HepG2 (cell line): ENCODE results near the gene NFE2L1. TPM values are rescaled to one million over a fixed set of nuclear protein-coding genes. Genes with fewer than 3 reads are reported as not detected.

Experiments
- BORCS8-MEF2B ChIP-seq: sonication (generic); formaldehyde crosslinking; IDR thresholded peaks from 2 replicates; pipeline ENCODE4 v1.8.0; 2022; ENCODE audit warnings: mild to moderate bottlenecking, missing genetic modification reagents
- CBX5 ChIP-seq: sonication (generic); formaldehyde crosslinking; IDR thresholded peaks from 2 replicates; pipeline ENCODE4 v1.4.0; 2020; ENCODE audit warnings: missing genetic modification reagents, borderline replicate concordance
- ETV5 ChIP-seq: IDR thresholded peaks from 2 replicates; pipeline ENCODE4 v1.6.1; 2018; ENCODE audit warnings: missing biosample characterization, missing genetic modification reagents, inconsistent platforms, borderline replicate concordance
- HMGXB4 ChIP-seq, 2 experiments: sonication (generic) in 1 of 2; formaldehyde crosslinking in 1 of 2; IDR thresholded peaks; 2 replicates each; pipeline versions ENCODE4 v1.4.0 to v1.6.1; 2018 to 2020; ENCODE audit warnings: missing genetic modification reagents in 2 of 2, borderline replicate concordance in 1 of 2, low read depth in 1 of 2, mild to moderate bottlenecking in 1 of 2, missing biosample characterization in 1 of 2
- HNRNPL ChIP-seq: fragments of 200-400 bp; formaldehyde crosslinking; IDR thresholded peaks from 2 replicates; pipeline ENCODE4 v1.6.1; 2017; ENCODE audit warnings: mild to moderate bottlenecking, low read depth, low read length
- IKZF5 ChIP-seq: IDR thresholded peaks from 2 replicates; pipeline ENCODE4 v1.6.1; 2018; ENCODE audit warnings: missing genetic modification reagents, mild to moderate bottlenecking, missing compliant biosample characterization
- IRF2 ChIP-seq: IDR thresholded peaks from 2 replicates; pipeline ENCODE4 v1.6.1; 2018; ENCODE audit warnings: missing genetic modification reagents, missing compliant biosample characterization
- JDP2 ChIP-seq: sonication (generic); formaldehyde crosslinking; IDR thresholded peaks from 2 replicates; pipeline ENCODE4 v1.8.1; 2022; ENCODE audit warnings: missing genetic modification reagents, borderline replicate concordance
- KDM3A ChIP-seq: IDR thresholded peaks from 2 replicates; pipeline ENCODE4 v1.6.1; 2018; ENCODE audit warnings: low read depth, missing compliant biosample characterization
- MIER2 ChIP-seq: IDR thresholded peaks from 2 replicates; pipeline ENCODE4 v1.6.1; 2016; ENCODE audit warnings: missing biosample characterization, missing genetic modification reagents
- SMC3 ChIP-seq: IDR thresholded peaks from 2 replicates; pipeline ENCODE4 v1.6.1; 2011; ENCODE audit warnings: low read length, improper control_type of control experiment
- ZHX2 ChIP-seq, 2 experiments: sonication (generic) in 1 of 2; formaldehyde crosslinking in 1 of 2; IDR thresholded peaks; 2 replicates each; pipeline versions ENCODE4 v1.6.1 to v1.9.0; 2014 to 2022; ENCODE audit warnings: antibody characterized with exemption in 1 of 2, borderline replicate concordance in 1 of 2, inconsistent platforms in 1 of 2, low read depth in 1 of 2, missing genetic modification reagents in 1 of 2
- ZMYM2 ChIP-seq: sonication (generic); formaldehyde crosslinking; IDR thresholded peaks from 2 replicates; pipeline ENCODE4 v1.8.0; 2022; ENCODE audit warnings: mild to moderate bottlenecking, missing genetic modification reagents
- ZNF138 ChIP-seq: sonication (generic); formaldehyde crosslinking; IDR thresholded peaks from 2 replicates; pipeline ENCODE4 v1.5.0; 2020; ENCODE audit warnings: mild to moderate bottlenecking, low read depth, missing genetic modification reagents
- ZNF605 ChIP-seq: sonication (generic); formaldehyde crosslinking; IDR thresholded peaks from 2 replicates; pipeline ENCODE4 v1.8.0; 2022; ENCODE audit warnings: mild to moderate bottlenecking, missing genetic modification reagents
- ZNF75D ChIP-seq: sonication (generic); formaldehyde crosslinking; IDR thresholded peaks from 2 replicates; pipeline ENCODE4 v1.8.1; 2023; ENCODE audit warnings: missing genetic modification reagents, mild to moderate bottlenecking, borderline replicate concordance
- ZSCAN12 ChIP-seq: sonication (generic); formaldehyde crosslinking; IDR thresholded peaks from 2 replicates; pipeline ENCODE4 v1.9.0; 2021; ENCODE audit warnings: mild to moderate bottlenecking, missing genetic modification reagents
- polyA plus RNA-seq, 8 experiments: library from polyadenylated mRNA; depleted of rRNA in 3 of 8; stranded (reverse) in 7 of 8; unstranded in 1 of 8; fragments of >200 nt; fragmentation: Illumina TruSeq in 4 of 8; extraction: Trizol in 4 of 8; gene quantifications; 2 replicates each; pipeline versions ENCODE4 v1.2.1 to v1.2.3, GENCODE V29; 2011 to 2016; ENCODE audit warnings: low read depth in 4 of 8, missing spikeins in 1 of 8, mixed read lengths in 1 of 8; ENCODE audit not compliant: insufficient read depth in 1 of 8
- total RNA-seq, 5 experiments: library from RNA; depleted of rRNA; stranded (reverse); fragments of >200 nt; fragmentation: Illumina TruSeq; extraction: Trizol; gene quantifications; 2 replicates each; pipeline ENCODE4 v1.2.3, GENCODE V29; 2016; ENCODE audit warnings: low read depth in 1 of 5

The NFE2L1 gene
- total and polyA plus RNA-seq, 2 of the 13 experiments (the other 11 are each of a cell fraction or from before 2014, with no cell fraction given) = 67.0 to 234 TPM

GRCh38 chr17:48036693-48037035 lies 11.5 kb upstream of the NFE2L1 start (continued):
- no peak for TF ChIP-seq ETV5 (CRISPR knock-in tag)
- TF ChIP-seq HMGXB4 (CRISPR knock-in tag; IDR thresholded peaks at IDR 0.05; ENCODE audit: borderline replicate concordance in 1 of 2, low read depth in 1 of 2) = no peak
- no peak for TF ChIP-seq ZSCAN12 (CRISPR knock-in tag)
- no peak for TF ChIP-seq IKZF5 (CRISPR knock-in tag)
- TF ChIP-seq ZHX2 (IDR thresholded peaks at IDR 0.05; ENCODE audit: low read depth) = no peak
- no peak for TF ChIP-seq ZHX2 (CRISPR knock-in tag; IDR thresholded peaks at IDR 0.05; ENCODE audit: borderline replicate concordance)
- TF ChIP-seq ZNF605 (CRISPR knock-in tag) = no peak
- TF ChIP-seq MIER2 (CRISPR knock-in tag) = no peak
- TF ChIP-seq ZMYM2 (CRISPR knock-in tag) = no peak
- no peak for TF ChIP-seq CBX5
- no peak for TF ChIP-seq SMC3
- no peak for TF ChIP-seq HNRNPL
- TF ChIP-seq BORCS8-MEF2B = no peak
- TF ChIP-seq KDM3A (CRISPR knock-in tag) = no peak
- TF ChIP-seq IRF2 (CRISPR knock-in tag) = no peak
- no peak for TF ChIP-seq ZNF75D (CRISPR knock-in tag)
- no peak for TF ChIP-seq ZNF138
- no peak for TF ChIP-seq JDP2 (CRISPR knock-in tag)
